ENCODE data around the gene KRTAP10-7.

DNA sequence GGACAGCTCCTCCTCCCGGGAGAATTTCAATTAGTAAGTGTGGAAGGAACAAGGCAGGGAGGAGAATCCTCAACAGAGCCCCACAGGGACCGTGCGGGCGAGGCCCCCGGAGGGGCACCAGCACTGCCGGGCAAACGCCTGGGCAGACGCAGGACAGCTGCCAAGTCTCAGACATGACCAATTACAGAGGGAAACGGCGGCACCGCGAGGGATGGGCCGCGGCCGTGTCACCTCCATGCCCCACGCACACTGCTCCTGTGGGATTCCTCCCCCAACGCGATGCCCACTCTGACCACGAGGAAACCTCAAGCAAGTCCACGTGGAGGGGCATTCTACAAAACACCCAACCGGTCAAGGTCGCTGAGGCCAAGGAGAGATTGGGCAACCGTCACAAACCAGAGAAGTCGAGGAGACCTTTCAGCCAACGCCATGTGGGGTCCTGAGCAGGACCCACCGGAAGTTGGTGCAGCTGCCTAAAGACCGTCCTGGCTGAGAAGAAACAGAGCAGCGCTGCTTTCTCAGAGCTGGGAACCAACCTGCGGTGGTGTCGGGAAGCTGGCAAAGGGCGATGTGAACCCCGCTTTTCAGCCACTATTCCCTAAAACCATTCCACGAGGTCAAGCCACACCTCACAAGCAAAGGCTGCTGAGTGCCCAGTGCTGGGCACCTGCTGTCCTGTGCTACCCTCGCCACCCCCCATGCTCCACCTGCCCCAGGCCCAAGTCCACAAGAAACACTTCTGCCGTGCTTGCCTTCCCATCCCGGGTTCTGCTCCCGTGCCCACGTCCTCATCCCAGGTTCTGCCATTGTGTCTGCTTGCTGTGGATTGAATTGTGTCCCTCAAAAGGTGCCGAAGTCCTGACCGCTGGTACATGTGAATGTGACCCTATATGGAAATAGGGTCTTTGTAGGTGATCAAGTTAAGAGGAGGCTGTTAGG, 28.3 kb upstream of the KRTAP10-7 start:
- no peak for TF ChIP-seq TAF1 (IDR thresholded peaks at IDR 0.05; ENCODE audit: borderline replicate concordance, insufficient read depth, low read length)
- no peak for TF ChIP-seq REST (IDR thresholded peaks at IDR 0.05; ENCODE audit: insufficient read depth in 1 of 2, low read depth in 2 of 2, low read length in 2 of 2)
- no peak for TF ChIP-seq POLR2AphosphoS5 (IDR thresholded peaks at IDR 0.05; ENCODE audit: low read depth, low read length)

All from PFSK-1 (cell line).